WERI-Rb-1 (cell line): Measurements from ENCODE around the gene BAIAP2L2.

Source experiments
- DNase-seq: peaks from one replicate; pipeline ENCODE4 v3.0.0-alpha.2; 2020
- H3K27ac ChIP-seq: fragments of 250-450 bp; sonication (Bioruptor Pico); 2 replicates; pipeline ENCODE4 v1.5.1; 2020; ENCODE audit warnings: mild to moderate bottlenecking, moderate library complexity
- H3K27me3 ChIP-seq: fragments of 250-450 bp; sonication (Bioruptor Pico); 2 replicates; pipeline ENCODE4 v1.5.1; 2021; ENCODE audit warnings: mild to moderate bottlenecking, low read depth, moderate library complexity; ENCODE audit not compliant: insufficient read depth, severe bottlenecking
- H3K36me3 ChIP-seq: fragments of 250-450 bp; sonication (Bioruptor Pico); 2 replicates; pipeline ENCODE4 v1.5.1; 2020; ENCODE audit warnings: mild to moderate bottlenecking, moderate library complexity
- H3K4me3 ChIP-seq: 2 replicates; pipeline ENCODE4 v1.5.1; 2011; ENCODE audit warnings: low read depth, mild to moderate bottlenecking, control low read depth, low read length
- H3K9me3 ChIP-seq: fragments of 250-450 bp; sonication (Bioruptor Pico); 2 replicates; pipeline ENCODE4 v1.5.1; 2021; ENCODE audit warnings: mild to moderate bottlenecking, moderate library complexity; ENCODE audit not compliant: severe bottlenecking
- CTCF ChIP-seq: IDR thresholded peaks from 2 replicates; pipeline ENCODE4 v1.5.1; 2011; ENCODE audit warnings: low read depth, mild to moderate bottlenecking, control low read depth, inconsistent platforms, low read length

BAIAP2L2 gene

GRCh38 chr22:38097557-38098409, 12.7 kb downstream of the BAIAP2L2 start:
- Histone ChIP-seq H3K36me3 (no peaks in the 10 kb centered on the region), H3K27ac (no peak overlapping the region), H3K27me3 (no peaks in the 10 kb centered on the region), H3K4me3 (no peak overlapping the region), H3K9me3 (no peaks in the 10 kb centered on the region)
- TF ChIP-seq CTCF: 0 out of 2 replicates have a peak, but pooled peaks have one; percentile 13
- no peak for DNase-seq

- Histone ChIP-seq H3K27ac (no peak overlapping the region), H3K4me3 (no peak overlapping the region), H3K27me3 (no peaks in the 10 kb centered on the region), H3K9me3 (no peaks in the 10 kb centered on the region), H3K36me3 (no peaks in the 10 kb centered on the region)
- no peak for TF ChIP-seq CTCF
- DNase-seq: no peak
Observed at GRCh38 chr22:38097058-38097457, 13.4 kb downstream of the BAIAP2L2 start.

GRCh38 chr22:38089474-38089851, 21.0 kb downstream of the BAIAP2L2 start:
- H3K36me3 ChIP-seq: no peaks in the 10 kb centered on the region
- no peaks in the 10 kb centered on the region for H3K27me3 ChIP-seq
- no peak for TF ChIP-seq CTCF
- H3K9me3 ChIP-seq: no peaks in the 10 kb centered on the region
- H3K27ac ChIP-seq: no peak overlapping the region
- H3K4me3 ChIP-seq: no peak overlapping the region
- DNase-seq: no peak

GRCh38 chr22:38088629-38089473, 21.6 kb downstream of the BAIAP2L2 start:
- TF ChIP-seq CTCF: no peak
- H3K36me3 ChIP-seq: no peaks in the 10 kb centered on the region
- H3K4me3 ChIP-seq: no peak overlapping the region
- DNase-seq: no peak
- no peaks in the 10 kb centered on the region for H3K27me3 ChIP-seq
- H3K9me3 ChIP-seq: no peaks in the 10 kb centered on the region
- no peak overlapping the region for H3K27ac ChIP-seq

- no peak for TF ChIP-seq CTCF
- H3K9me3 ChIP-seq: no peaks in the 10 kb centered on the region
- H3K27ac ChIP-seq: no peak overlapping the region
- no peaks in the 10 kb centered on the region for H3K27me3 ChIP-seq
- H3K36me3 ChIP-seq: no peaks in the 10 kb centered on the region
- H3K4me3 ChIP-seq: no peak overlapping the region
- DNase-seq: no peak
Observed at GRCh38 chr22:38087855-38088254, 22.6 kb downstream of the BAIAP2L2 start.
